CD14-positive monocyte (primary cell): ENCODE measurements around the gene TMEM258. TPM values are rescaled to one million over a fixed set of nuclear protein-coding genes. Genes with fewer than 3 reads are reported as not detected.

ENCODE experiments used
- DNase-seq, 3 donors: peaks; one replicate each; pipeline ENCODE4 v3.0.0-alpha.2; 2011 to 2022
- H2AFZ ChIP-seq: 2 replicates; pipeline ENCODE4 v1.6.0; 2012; ENCODE audit warnings: mild to moderate bottlenecking, low read depth, low read length, inconsistent platforms; ENCODE audit not compliant: insufficient read depth, poor library complexity, severe bottlenecking
- H3K27ac ChIP-seq, 2 donors: 1 replicate in 1 of 2; 2 replicates in 1 of 2; pipeline ENCODE4 v1.5.1; 2012 to 2013; ENCODE audit warnings: low read length in 2 of 2, control low read depth in 1 of 2, inconsistent platforms in 1 of 2, low read depth in 1 of 2, mild to moderate bottlenecking in 1 of 2
- H3K27me3 ChIP-seq, 2 donors: one replicate each; pipeline versions ENCODE4 v1.6.0 to v1.6.1; 2011 to 2013; ENCODE audit warnings: low read length in 2 of 2; ENCODE audit not compliant: control insufficient read depth in 2 of 2, insufficient read depth in 2 of 2
- H3K36me3 ChIP-seq, 2 donors: replicated peaks in 1 of 2; 1 replicate in 1 of 2; 2 replicates in 1 of 2; pipeline versions ENCODE4 v1.5.1 to v1.6.1; 2012 to 2013; ENCODE audit warnings: low read length in 2 of 2, control low read depth in 1 of 2, inconsistent platforms in 1 of 2, mild to moderate bottlenecking in 1 of 2; ENCODE audit not compliant: insufficient read depth in 2 of 2, control insufficient read depth in 1 of 2
- H3K4me1 ChIP-seq, 2 donors: 1 replicate in 1 of 2; 2 replicates in 1 of 2; pipeline versions ENCODE4 v1.5.1 to v1.6.1; 2012 to 2013; ENCODE audit warnings: low read length in 2 of 2, control low read depth in 1 of 2, inconsistent platforms in 1 of 2, mild to moderate bottlenecking in 1 of 2, moderate library complexity in 1 of 2; ENCODE audit not compliant: insufficient read depth in 2 of 2, control insufficient read depth in 1 of 2
- H3K4me2 ChIP-seq: replicated peaks from 2 replicates; pipeline ENCODE3; 2012; ENCODE audit warnings: low read length, moderate library complexity, mild to moderate bottlenecking; ENCODE audit not compliant: poor library complexity, severe bottlenecking; ENCODE audit errors: extremely low read depth
- H3K4me3 ChIP-seq, 3 experiments: fragments of 200-600 bp in 1 of 3; sonication (generic) in 1 of 3; replicated peaks in 1 of 3; 1 replicate in 2 of 3; 2 replicates in 1 of 3; pipeline ENCODE4 v1.5.1; 2011 to 2013; ENCODE audit warnings: low read length in 3 of 3, mild to moderate bottlenecking in 3 of 3, control low read depth in 2 of 3, low read depth in 2 of 3, inconsistent platforms in 1 of 3, moderate library complexity in 1 of 3
- H3K79me2 ChIP-seq: 2 replicates; pipeline ENCODE4 v1.6.0; 2012; ENCODE audit warnings: mild to moderate bottlenecking, control low read depth, inconsistent platforms, low read length, moderate library complexity; ENCODE audit not compliant: insufficient read depth
- H3K9ac ChIP-seq: 2 replicates; pipeline ENCODE4 v1.6.0; 2017; ENCODE audit warnings: low read length, mild to moderate bottlenecking; ENCODE audit not compliant: insufficient read depth, poor library complexity, severe bottlenecking
- H3K9me3 ChIP-seq, 2 donors: replicated peaks in 1 of 2; 1 replicate in 1 of 2; 2 replicates in 1 of 2; pipeline versions ENCODE4 v1.5.1 to v1.6.1; 2012 to 2013; ENCODE audit warnings: low read length in 2 of 2, control low read depth in 1 of 2; ENCODE audit not compliant: control insufficient read depth in 1 of 2, insufficient read depth in 1 of 2
- H4K20me1 ChIP-seq: 2 replicates; pipeline ENCODE4 v1.6.0; 2012; ENCODE audit warnings: mild to moderate bottlenecking, low read length, control low read depth, moderate library complexity; ENCODE audit not compliant: insufficient read depth
- H3K27ac Mint-ChIP-seq, 7 donors: one replicate each; pipeline ENCODE4 v1.8.0; 2020; ENCODE audit warnings: mild to moderate bottlenecking in 7 of 7, mixed read lengths in 7 of 7, moderate library complexity in 6 of 7, inconsistent platforms in 2 of 7
- H3K27me3 Mint-ChIP-seq, 3 donors: one replicate each; pipeline ENCODE4 v1.8.0; 2021 to 2022; ENCODE audit warnings: low read depth in 3 of 3, mild to moderate bottlenecking in 3 of 3, mixed read lengths in 3 of 3, moderate library complexity in 3 of 3, inconsistent platforms in 1 of 3
- H3K36me3 Mint-ChIP-seq, 2 donors: one replicate each; pipeline ENCODE4 v1.8.0; 2020; ENCODE audit warnings: mixed read lengths in 2 of 2, inconsistent platforms in 1 of 2, mild to moderate bottlenecking in 1 of 2
- H3K4me1 Mint-ChIP-seq: one replicate; pipeline ENCODE4 v1.8.0; 2020; ENCODE audit warnings: mild to moderate bottlenecking, mixed read lengths
- H3K4me3 Mint-ChIP-seq, 2 donors: one replicate each; pipeline ENCODE4 v1.8.0; 2020; ENCODE audit warnings: mild to moderate bottlenecking in 2 of 2, mixed read lengths in 2 of 2, moderate library complexity in 1 of 2
- H3K9me3 Mint-ChIP-seq, 7 donors: one replicate each; pipeline ENCODE4 v1.8.0; 2020 to 2022; ENCODE audit warnings: mixed read lengths in 7 of 7, mild to moderate bottlenecking in 6 of 7, moderate library complexity in 6 of 7, inconsistent platforms in 2 of 7
- CTCF ChIP-seq: fragments of 200-600 bp; IDR thresholded peaks from one replicate; pipeline ENCODE4 v1.8.0; 2022; ENCODE audit warnings: antibody characterized with exemption, mild to moderate bottlenecking
- WGBS: methylation state at CpG from one replicate; pipeline ENCODE4 v1.1.5; 2013; ENCODE audit warnings: missing lambda C conversion rate; ENCODE audit not compliant: insufficient coverage; 5-methylcytosine and 5-hydroxymethylcytosine counted together
- intact Hi-C, 2 donors: fragments of 100-400 bp; cut with micrococcal nuclease; formaldehyde crosslinking; loops; one replicate each; pipeline versions ENCODE4 v1.15.0 to v1.15.1; 2023
- polyA plus RNA-seq, 3 donors: library from polyadenylated mRNA; depleted of rRNA in 1 of 3; unstranded in 2 of 3; stranded (reverse) in 1 of 3; fragments of 300-500 nt in 2 of 3; fragments of >200 nt in 1 of 3; fragmentation: Illumina TruSeq in 2 of 3; gene quantifications; 1 replicate in 2 of 3; 2 replicates in 1 of 3; pipeline ENCODE4 v1.2.3, GENCODE V29; 2012 to 2021

The TMEM258 gene
- polyA plus RNA-seq, 3 donors: 199 to 224 (median 220) TPM

GRCh38 chr11:61828379-61828628, 35.9 kb upstream of the TMEM258 start:
- DNase-seq: no peak
- Mint-ChIP-seq H3K4me3 (peak overlapping the region; percentile 88 to 95), H3K4me1 (peaks cover 57% of the 10 kb centered on the region), H3K36me3 (peaks cover 5 to 7% of the 10 kb centered on the region in 2 donors), H3K27me3 (peaks cover 17 to 21% (median 18%) of the 10 kb centered on the region in 3 donors), H3K9me3 (peaks cover 0 to 3% (median 0%) of the 10 kb centered on the region in 7 donors), H3K27ac (peak overlapping the region in 6 of 7 donors; percentile 46 to 86 (median 72))
- Histone ChIP-seq H3K27ac (peak overlapping the region in 1 of 2 donors; percentile 59), H3K4me1 (peaks cover 53 to 61% of the 10 kb centered on the region in 2 donors), H3K79me2 (peaks cover 20% of the 10 kb centered on the region), H3K4me2 (peak overlapping the region; percentile 97), H3K9me3 (no peaks in the 10 kb centered on the region), H3K36me3 (no peaks in the 10 kb centered on the region), H3K9ac (peak overlapping the region; percentile 64), H3K4me3 (peak overlapping the region; percentile 42 to 77 (median 63)), H2AFZ (peak overlapping the region; percentile 92), H3K27me3 (peaks cover 0 to 15% of the 10 kb centered on the region in 2 donors), H4K20me1 (no peaks in the 10 kb centered on the region)
- no peak for TF ChIP-seq CTCF
- intact Hi-C loops: no loop called here
- WGBS: 2% methylated on average over 11 of the region's 16 CpGs

- under 1% methylated on average over 81 of the region's 83 CpGs for WGBS
- H3K4me2 ChIP-seq: peak within 1 kb of the TSS; percentile 97
- peak within 1 kb of the TSS; percentile 69 to 89 (median 86) for H3K27ac Mint-ChIP-seq
- no peaks in the 10 kb centered on the region for H3K9me3 ChIP-seq
- no peaks in the 10 kb centered on the region for H4K20me1 ChIP-seq
- H3K27ac ChIP-seq: peak within 1 kb of the TSS; percentile 59 to 70
- peak within 1 kb of the TSS; percentile 64 for H3K9ac ChIP-seq
- H3K9me3 Mint-ChIP-seq: peaks cover 0 to 3% (median 0%) of the 10 kb centered on the region in 7 donors
- peak within 1 kb of the TSS; percentile 88 to 95 for H3K4me3 Mint-ChIP-seq
- no peaks in the 10 kb centered on the region for H3K36me3 ChIP-seq
- TF ChIP-seq CTCF: no peak
- peaks cover 15% of the 10 kb centered on the region for H3K79me2 ChIP-seq
- intact Hi-C loops: no loop called here
- peaks cover 2 to 5% of the 10 kb centered on the region in 2 donors for H3K36me3 Mint-ChIP-seq
- DNase-seq: peak; percentile 46 to 67 (median 67)
- H3K4me1 ChIP-seq: peaks cover 53 to 61% of the 10 kb centered on the region in 2 donors
- H3K27me3 ChIP-seq: peaks cover 0 to 15% of the 10 kb centered on the region in 2 donors
- H3K27me3 Mint-ChIP-seq: peaks cover 17 to 21% (median 18%) of the 10 kb centered on the region in 3 donors
- H2AFZ ChIP-seq: peak within 1 kb of the TSS; percentile 92
- peaks cover 53% of the 10 kb centered on the region for H3K4me1 Mint-ChIP-seq
- H3K4me3 ChIP-seq: peak within 1 kb of the TSS; percentile 42 to 77 (median 63)
These were observed 35.4 kb upstream of the TMEM258 start, which contains the start of gene FADS2 for GRCh38 chr11:61827571-61828378. Gene FADS2, plus strand, starts transcription at chr11:61828300. Its CDS starts 91 bp downstream, at chr11:61828391.
